NCI-H82 treated with DMSO at 0.1 percent for 48 hours (cell line): Measurements from ENCODE around the gene EGLN3.

Source experiments
- DNase-seq: peaks from one replicate; lab custom pipeline; 2025; ENCODE audit not compliant: unreplicated experiment; lab: John Stamatoyannopoulos, UW

The EGLN3 gene

GRCh38 chr14:33915682-33916081 lies 35.2 kb downstream of the EGLN3 start:
- no peak for DNase-seq

GRCh38 chr14:33914676-33915516 lies 36.0 kb downstream of the EGLN3 start:
- DNase-seq = no peak

DNA sequence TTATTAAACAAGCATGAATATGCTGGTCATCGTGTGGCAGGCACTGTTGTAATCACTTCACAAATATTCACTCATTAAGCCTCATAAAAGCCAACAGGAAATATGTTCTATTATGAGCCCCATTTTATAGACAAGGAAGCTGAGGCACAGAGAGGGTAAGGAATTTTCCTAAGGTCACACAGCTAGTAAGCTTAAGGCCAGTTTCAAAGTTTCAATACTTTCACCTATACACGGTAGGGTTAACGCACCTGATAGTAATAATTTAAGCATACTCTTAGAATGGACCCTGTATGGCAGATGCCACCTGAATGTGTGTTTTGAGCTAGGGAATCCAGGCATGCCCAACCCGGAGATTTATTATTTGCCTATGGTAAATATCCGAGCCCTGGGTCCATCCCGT lies 39.8 kb downstream of the EGLN3 start:
- no peak for DNase-seq

GRCh38 chr14:33910435-33910834 lies 40.4 kb downstream of the EGLN3 start:
- no peak for DNase-seq

DNA sequence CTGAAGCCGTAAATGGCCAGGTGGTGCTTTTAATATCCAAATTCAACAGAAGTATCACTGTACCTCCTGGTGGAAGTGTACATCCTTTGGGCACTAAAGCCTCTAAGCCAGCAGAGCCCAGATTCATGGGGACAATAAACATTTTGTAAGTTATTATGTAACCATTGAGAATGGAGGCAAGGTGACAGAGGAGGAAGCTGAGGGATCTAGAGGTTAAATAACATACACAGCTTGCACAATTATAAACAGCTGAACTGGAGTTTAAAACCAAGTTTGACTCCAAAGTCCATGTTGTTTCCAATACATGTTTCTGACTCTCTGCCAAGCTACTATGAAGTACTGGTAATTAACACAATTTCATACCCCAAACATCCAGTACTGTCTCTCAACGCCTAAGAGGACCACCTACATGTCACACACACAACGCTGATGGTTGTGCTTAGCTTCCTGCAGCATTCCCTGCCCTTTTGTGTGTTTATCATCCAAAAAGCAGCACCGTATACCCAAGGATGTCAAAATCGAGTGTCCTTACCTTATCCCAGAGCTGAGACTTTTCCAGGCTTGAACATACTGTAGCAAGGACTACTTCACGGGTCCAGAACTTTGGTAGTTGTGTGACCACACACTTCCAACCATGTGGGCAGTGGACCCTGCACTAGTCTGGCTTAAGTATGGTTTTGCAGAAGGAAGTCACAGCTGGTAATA lies 41.3 kb downstream of the EGLN3 start:
- DNase-seq = no peak

DNA sequence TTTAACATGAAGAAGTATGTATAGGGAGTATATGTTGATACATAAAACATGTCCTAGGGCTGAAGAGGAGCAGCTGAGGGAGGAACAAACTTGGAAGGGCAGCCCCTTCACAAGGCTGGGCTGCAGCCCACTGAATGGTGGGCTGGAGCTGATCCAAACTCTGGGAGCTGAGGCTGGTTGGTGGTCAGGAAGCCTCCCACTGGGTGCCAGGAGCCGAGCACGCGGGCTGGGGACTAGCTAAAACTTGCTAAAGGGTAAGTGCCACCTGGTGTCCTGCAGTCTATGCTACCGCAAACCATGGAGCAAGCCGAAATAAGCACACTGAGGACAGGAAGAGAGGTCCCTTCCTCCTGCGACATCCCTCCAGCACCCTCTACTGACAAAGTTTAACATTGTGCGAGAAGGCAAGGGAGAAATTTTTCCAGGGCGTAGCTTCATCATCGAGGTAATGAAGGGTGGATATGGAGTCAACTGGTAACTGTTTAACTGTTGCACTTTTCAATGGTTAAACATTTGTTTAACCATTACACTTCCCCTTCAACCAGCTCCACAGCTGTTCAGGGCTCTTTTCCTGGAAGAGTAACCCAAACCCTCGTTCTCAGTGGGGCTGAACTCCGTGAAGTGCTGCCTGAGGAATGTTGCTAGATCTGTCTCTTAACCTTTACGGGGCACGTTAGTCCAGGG lies 42.2 kb downstream of the EGLN3 start:
- DNase-seq = no peak

GRCh38 chr14:33906968-33907367 lies 43.9 kb downstream of the EGLN3 start:
- DNase-seq = no peak

DNA sequence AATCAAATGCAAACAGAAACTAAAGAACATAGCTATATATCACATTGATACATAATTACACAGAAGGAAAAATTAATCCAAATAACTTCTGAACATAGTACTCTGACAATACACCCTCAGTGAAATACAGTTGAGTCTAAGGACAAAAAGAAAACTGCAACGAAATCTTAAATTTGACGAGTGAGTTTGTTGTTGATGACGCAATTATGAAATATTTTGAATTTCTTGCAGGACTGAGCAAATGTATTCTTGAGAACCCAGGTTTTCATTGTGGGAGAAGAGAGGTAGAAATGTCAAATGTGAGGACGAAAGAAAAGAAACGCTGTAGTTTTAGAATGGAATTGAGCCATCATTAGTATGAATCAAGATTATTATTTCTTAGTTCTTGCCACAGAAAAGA lies 46.3 kb downstream of the EGLN3 start:
- no peak for DNase-seq

GRCh38 chr14:33903369-33903768 lies 47.5 kb downstream of the EGLN3 start:
- no peak for DNase-seq

DNA sequence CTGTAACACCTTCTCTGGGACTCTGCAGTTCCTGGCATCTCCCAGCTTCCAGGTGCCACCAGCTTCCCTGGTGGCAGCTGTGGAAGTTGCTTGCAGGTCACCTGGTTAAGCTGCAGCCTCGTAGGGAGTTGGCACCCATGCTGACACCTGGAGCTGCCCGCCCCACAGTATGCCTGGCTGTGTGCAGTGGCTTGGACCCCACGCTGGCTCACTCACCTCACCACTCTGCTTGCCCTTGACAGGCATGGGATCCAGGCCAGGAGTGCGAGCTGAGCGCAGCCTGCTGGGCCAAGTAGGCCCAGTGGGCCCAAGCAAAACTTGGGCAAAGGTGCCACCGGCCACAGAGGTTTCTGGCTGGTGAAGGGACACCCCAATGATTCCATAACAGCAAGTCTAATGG lies 48.5 kb downstream of the EGLN3 start:
- no peak for DNase-seq

DNA sequence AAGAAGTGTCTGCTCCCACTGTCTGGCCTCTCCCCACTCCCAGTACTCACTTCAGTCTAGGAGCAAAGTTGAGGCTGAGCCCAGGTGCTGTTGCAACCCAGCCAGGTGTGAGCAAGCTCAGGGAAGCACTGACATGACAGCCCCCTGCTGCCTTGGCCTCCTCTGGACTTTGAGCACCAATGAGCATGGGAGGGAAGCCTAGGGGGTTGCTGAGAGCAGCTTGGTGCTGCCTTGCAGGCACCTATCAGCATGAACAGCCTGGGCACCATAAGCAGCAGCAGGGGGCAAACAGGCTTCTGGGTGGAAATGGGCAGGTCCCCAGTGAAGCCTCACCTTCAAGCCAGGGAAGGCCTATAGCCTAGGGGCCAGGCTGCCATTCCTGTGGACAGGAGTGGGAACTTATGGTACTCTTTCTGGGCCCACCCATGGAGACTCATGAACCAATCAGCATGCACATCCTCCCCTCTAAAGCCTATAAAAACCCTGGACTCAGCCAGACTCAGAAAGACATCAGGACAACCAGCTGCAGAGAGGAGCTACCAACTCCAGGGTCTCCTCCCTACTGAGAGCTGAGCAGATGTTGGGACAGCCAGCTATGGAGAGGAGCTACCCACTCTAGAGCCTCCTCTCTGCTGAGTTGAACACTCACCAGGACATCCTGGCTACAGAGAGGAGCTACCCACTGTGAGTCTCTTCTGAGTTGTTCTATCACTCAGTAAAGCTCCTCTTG lies 49.3 kb downstream of the EGLN3 start:
- DNase-seq = no peak

DNA sequence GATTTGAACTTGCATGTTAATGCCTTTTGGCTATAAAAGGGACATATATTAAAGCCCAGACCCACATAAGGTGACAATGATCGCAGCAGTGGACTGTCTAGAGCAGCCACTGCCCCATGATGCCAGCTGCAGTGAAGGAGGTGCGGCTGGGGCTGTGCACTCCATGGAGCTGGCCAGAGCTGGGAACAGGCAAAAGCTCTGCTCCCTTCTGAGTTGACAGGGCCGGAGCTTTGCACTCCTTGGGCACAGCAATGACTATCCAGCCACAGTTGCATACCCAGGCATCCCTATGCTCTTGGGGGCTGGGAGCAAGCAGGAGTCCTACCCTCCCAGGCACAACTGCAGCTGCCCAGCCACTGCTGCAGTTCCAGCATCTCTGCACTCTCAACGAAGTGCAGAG lies 50.2 kb downstream of the EGLN3 start:
- DNase-seq = no peak

DNA sequence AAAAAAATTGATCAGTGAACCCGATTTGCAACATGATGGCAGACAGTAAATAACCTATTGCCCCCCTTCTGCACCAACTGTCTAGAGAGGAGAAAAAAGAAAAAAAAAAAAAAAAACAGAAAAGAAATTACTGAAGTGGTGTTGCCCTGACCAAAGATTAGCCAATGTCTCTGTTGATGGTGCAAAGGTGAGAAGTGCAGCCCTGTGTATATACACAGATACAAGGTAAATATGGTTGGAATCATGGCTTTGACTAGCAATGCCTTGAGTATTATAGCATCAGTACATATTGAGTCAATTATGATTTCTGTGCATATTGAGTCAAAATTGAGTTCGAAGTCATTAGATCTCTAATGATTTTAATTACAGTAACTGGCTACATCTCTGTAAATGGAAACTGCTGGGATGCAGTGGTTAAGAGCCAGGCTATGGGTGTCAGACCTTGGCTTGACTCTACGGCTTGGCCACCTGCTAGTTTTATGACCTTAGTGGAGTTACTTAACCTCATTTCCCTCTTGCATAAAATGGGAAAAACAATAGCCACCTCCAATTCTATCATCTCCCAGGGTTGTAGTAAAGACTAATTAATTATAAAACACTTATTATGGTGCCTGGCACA lies 51.0 kb downstream of the EGLN3 start:
- DNase-seq = no peak

DNA sequence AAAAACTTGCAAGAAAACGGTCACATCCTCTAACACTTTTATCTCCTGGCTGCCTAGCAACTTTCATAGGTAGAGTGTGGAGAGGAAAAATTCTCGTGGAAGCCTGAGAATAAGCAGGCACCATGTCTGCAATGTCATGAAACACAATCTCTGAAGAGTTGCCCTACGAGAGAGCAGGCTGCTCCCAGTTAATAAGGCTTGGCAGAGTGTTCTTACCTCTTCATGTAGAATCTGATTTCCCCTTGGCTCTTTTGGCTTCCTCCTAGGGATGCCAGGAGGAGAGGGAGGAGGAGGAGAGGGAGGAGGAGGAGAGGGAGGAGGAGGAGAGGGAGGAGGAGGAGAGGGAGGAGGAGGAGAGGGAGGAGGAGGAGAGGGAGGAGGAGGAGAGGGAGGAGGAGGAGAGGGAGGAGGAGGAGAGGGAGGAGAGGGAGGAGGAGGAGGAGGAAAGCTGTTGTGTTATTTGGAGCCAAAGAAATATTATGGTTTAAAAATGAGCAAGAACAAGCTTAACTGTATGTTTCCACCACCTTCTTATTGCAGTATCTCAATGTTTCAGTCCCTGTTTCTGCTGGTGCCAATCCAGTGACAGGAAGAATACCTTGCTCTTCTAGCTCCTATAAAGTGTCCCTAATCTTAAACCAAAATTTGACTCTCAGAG lies 52.9 kb downstream of the EGLN3 start:
- no peak for DNase-seq

GRCh38 chr14:33897382-33897781 lies 53.5 kb downstream of the EGLN3 start:
- DNase-seq = no peak

GRCh38 chr14:33894339-33894738 lies 56.5 kb downstream of the EGLN3 start:
- no peak for DNase-seq

DNA sequence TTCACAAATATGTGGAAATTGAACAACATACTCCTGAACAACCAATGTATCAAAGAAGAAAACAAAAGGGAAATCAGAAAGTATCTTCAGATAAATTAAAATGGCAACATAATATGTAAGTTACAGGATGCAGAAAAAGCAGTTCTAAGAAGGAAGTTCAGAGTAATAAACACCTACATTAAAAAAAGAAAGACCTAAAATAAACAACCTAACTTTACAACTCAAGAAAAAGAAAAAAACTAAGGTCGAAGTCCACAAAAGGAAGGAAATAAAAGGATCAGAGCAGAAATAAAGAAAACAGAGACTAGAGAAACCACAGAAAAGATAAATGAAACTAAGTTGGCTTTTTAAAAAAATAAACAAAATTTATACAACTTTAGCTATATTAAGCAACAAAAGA lies 59.2 kb downstream of the EGLN3 start:
- no peak for DNase-seq

DNA sequence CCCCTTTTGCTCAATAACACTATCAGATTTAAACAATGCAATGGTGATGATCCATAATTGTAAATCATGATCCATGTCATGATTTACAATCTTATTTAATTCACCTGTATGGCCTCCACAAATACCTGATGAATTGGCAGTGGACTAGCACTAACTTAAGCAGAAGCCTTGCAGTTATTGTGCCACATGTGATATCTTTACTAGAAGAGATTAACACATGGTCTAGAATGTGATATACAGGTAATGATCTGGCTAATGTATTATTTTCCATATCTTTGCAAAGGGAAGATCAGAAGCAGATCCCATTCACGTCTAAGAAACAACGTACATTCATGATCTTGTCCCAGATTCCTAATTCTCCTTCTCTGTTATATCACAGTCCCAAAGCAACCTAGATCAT lies 66.0 kb downstream of the EGLN3 start:
- DNase-seq = no peak

GRCh38 chr14:33880330-33880729 lies 70.5 kb downstream of the EGLN3 start:
- no peak for DNase-seq

DNA sequence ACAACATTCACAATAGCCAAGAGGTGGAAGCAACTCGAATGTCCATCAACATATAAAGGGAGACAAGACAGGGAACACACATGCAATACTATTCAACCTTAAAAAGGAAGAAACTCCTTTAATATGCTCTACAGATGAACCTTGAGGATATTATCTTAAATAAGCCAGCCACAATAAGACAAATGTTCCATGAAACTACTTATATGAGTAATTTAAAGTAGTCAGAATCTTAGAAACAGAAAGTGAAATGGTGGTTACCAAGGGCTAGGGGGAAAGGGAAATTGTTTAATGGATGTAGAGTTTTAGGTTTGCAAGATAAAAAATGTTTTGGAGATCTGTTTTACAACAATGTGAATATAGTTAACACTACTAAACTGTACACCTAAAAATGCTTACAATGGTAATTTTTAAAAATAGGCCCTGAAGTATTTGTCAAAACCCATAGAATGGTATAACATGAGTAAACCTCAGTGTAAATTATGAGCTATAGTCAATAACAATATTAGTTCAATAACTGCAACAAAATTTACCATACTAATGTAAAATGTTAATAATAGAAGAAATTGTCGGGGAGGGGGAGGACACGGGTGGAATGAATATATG lies 71.1 kb downstream of the EGLN3 start:
- DNase-seq = no peak
